HG02642 (cell line): ENCODE results near the gene C3.
"Not testable (repeated sequence)": the region's sequence is repeated elsewhere in the genome, so short reads cannot be mapped to it uniquely, and the experiment has no call there.

ENCODE experiments used
- ATAC-seq: cut with Tn5 transposase; IDR thresholded peaks from one replicate; pipeline ENCODE4 v1.9.1; 2021; ENCODE audit warnings: mild to moderate bottlenecking; ENCODE audit not compliant: unreplicated experiment, poor library complexity

The C3 gene

GRCh38 chr19:6694147-6694815 is 26.2 kb downstream of the C3 start:
- no peak for ATAC-seq

- no peak for ATAC-seq
These were observed 26.8 kb downstream of the C3 start for GRCh38 chr19:6693681-6694080.

DNA sequence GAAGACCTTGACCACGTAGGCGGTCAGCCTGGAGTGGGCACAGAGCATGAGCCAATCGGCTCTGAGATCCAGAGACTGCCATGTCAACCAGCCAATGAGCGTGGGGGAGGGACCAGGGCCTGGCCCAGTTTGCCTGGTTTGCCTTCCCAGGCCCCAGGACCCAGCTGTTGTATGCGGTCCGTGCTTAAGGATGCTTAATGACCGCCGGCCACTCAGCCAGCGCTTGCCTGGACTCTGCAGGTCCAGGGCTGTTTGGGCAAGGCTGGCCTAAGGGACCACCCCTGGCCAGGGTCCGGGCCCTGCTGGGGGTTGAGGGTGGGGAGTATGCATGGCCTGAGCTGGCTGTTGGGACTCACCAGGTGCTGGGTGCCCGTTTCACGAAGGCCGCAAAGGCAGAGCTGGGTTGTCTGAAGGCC is 27.4 kb downstream of the C3 start:
- ATAC-seq, result no peak

GRCh38 chr19:6692027-6692426 is 28.4 kb downstream of the C3 start:
- no peak for ATAC-seq

DNA sequence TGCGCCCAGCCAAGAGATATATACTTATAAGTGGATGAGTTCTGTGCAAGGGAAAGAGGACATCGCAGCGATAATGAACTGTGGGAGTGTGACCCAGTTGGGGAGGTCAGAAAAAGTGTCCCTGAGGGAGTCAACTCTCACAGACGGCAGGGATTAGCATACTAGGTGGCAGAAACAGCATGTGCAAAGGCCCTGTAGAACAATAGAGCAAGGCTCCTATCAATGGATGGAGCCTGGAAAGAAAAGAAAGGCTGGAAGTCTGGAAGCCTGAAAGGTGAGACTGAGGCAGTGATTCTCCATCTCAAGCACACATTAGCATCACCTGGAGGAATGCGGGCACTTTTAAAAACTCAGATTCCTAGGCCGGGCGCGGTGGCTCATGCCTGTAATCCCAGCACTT is 29.1 kb downstream of the C3 start:
- no peak for ATAC-seq

DNA sequence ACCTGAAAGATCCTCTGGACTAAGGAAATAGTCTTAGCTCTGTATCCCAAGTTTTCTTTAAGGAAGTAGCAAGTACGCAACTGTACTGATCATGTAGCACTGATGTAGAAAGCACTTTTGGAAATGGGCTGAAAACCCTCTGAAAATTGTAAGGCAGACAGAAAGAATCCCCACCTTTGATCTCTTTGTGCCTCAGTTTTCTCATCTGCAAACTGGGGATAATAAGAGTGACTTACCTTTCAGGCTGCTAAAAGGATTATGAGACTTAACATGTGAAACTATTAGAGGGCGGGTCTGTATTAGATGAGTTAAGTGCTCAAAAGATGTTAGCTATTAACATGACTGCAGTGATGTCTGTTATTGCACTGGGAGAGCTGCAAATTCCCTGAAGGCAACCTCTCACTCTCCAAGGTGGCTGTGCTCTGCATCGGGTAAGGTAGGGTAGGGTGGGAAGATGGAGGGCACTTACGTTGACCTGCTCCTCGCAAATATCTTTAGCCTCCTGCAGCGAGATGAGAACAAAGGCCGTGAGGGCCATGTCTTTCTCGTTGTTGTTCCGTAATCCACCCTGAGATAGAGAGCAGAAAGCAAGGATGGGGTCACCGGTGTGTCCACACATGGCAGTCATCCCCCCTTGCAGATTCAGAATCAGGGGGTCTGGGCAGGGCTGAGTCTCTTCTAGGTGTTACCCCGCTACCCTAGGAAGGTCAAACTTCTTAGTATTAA is 30.1 kb downstream of the C3 start:
- ATAC-seq, result no peak

- no peak for ATAC-seq
These were observed 33.3 kb downstream of the C3 start for GRCh38 chr19:6687114-6687513.

DNA sequence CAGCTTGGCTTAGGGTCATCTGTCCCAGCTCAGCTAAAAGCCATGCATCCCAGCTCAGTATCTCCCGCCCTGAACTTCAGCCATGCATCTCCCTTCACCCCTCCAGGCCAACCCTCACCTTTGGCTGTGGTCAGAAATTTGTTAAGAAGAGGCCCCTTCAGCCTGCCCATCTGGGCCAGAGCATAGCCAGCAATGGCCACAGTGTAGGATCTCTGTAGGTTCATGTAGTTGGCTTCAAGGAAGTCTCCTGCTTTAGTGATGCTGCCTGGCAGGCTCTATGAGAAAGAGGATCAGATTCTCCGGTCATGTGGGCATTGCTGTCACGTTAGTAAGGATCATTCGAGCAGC is 33.8 kb downstream of the C3 start:
- ATAC-seq, result no peak

DNA sequence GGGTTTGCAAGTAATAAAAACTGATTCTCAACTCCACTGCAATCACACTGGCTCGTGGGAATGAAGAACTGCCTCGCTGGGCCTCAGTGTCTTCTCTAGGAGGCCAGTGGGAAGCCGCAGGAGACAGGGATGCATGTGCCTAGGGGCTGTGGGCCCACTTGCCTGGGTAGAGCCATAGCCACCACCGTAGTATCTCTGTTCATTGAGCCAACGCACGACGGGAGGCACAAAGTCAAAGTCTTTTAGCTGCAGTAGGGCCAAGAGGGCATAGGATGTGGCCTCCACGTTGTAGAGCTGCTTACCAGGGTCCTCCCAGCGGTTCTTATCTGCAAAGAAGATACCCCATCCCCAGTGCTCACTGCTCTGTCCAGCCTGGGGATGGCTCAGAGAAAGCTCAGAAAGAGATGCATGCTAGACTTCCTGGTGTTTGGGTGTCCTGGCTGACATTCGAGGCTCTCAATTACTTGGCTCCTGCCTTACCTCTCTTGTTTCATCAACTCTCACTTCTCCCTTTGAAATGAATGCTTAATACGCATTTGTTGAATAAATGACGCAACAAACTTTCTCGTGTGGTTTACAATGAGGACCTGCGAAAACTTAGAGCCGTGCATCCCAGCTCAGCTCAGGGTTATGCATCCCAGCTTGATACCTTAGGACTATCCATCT is 34.4 kb downstream of the C3 start:
- ATAC-seq, result no peak

GRCh38 chr19:6685482-6685881 is 35.0 kb downstream of the C3 start:
- no peak for ATAC-seq

DNA sequence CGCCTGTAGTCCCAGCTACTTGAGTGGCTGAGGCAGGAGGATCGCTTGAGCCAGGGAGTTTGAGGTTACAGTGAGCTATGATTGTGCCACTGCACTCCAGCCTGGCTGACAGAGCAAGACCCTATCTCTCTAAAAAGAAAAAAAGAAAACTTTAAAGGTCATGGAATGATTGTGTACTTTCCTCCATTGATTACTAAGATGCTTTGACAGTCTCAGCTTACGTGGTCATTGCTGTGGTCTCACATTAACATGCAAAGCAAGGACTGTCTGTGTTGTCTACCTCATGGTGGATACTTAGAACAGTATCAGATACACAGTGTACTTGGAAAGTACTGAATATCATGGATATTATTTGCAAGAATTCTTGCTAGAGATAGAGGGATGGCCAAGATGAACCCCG is 36.5 kb downstream of the C3 start:
- no peak for ATAC-seq

GRCh38 chr19:6682607-6683128 is 37.8 kb downstream of the C3 start:
- no peak for ATAC-seq

- ATAC-seq, result no peak
These were observed 40.3 kb downstream of the C3 start for GRCh38 chr19:6680141-6680540.

DNA sequence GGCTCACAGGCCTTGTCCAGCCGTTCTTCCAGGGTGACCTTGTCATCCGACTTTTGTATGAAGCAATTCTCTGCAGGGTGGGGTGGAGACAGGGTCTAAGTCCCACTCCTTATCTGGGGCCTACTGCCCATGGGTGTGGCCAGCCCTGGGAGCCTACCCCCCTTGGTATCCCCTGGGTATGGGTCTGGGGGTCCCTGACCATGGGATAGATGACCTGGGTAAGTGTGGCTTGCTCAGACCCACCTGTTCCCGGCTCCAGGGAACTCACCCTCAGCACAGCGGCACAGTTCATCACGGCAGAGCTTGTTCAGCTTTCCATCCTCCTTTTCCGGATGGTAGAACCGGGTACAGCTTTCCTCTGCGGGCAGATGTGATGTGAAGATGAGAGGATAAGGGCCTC is 41.3 kb downstream of the C3 start:
- ATAC-seq, result no peak

- no peak for ATAC-seq
These were observed 41.8 kb downstream of the C3 start for GRCh38 chr19:6678690-6679109.

DNA sequence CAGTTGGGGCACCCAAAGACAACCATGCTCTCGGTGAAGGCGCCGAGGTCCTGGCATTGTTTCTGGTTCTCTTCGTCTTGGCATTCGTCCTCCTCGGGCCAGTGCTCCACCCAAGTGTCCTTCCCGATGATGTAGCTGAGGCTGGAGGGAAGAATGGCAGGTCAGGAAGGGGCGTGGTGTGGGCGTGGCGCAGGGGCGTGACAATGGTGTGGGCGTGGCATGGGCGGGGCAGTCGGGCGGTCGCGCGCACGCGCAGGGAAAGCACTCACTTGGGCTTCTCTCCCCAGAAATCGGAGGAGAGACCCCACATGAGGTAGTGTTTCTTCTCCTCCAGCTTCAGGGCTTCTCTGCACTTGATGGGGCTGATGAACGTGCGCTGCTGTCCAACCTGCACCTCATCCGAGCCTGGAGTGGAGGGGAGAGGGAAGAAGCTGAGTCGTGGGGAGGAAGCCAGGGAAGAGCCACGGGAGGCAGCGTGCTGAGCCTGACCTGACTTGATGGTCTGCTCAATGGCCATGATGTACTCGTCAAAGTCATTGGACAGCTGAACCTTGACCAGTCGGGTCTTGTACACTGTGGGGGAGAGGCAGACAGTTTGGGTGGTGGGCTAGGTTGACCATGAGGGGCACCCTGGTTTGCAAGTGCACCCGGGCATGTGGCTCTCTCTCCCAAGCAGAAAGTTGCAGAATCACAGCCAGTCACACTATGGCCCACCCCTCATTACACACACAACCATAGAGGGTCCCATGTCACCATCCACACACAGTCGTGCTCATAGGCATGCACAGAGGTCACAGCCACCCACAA is 42.4 kb downstream of the C3 start:
- no peak for ATAC-seq

DNA sequence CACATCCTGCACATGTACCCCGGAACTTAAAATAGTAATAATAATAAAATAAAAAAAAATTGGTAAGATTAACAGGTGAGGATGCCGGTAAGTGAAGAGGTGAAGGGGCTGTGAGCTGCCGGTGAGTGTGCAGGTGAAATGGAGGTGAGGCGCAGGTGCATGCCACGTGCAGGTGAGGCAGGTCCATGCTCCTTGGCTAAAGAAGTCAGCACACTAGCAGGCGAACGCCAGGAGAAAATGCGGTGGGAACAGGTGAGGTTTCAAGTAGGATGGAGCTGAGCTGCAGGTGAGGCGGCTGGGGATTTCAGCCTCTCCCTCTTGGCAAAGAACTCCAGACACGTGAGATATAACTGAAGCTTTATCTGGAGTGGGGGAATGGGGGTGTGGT is 43.0 kb downstream of the C3 start:
- ATAC-seq, result no peak

GRCh38 chr19:6676288-6676687 is 44.2 kb downstream of the C3 start:
- ATAC-seq, result no peak

DNA sequence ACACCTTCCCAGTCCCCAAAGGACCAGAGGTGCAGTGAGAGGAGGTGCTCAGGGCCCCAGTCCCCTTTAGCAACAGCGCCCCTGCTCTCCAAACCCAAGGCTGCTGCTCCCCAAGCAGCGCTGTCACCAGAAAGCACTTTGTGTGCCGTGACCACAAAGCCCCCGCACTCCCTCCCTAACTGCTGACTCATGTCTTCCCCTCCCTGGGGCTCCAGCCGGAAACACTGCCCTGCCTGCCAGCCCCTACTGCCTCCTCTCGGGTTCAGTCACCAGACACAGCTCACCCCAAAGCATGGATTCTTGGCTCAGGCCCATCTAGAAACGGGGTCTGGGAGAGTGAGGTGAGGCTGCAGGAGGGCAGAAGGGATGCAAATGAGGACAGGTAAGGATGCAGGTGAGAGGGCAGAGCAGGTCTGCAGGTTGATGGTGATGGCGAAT is 45.6 kb downstream of the C3 start:
- ATAC-seq, result peak; percentile 59

GRCh38 chr19:6674408-6674807 is 46.0 kb downstream of the C3 start:
- not testable (repeated sequence) for ATAC-seq
